Activated CD4-positive, alpha-beta memory T cell treated with anti-CD3 and anti-CD28 coated beads for 36 hours (primary cell): Measurements from ENCODE around the gene RPIA. TPM values are rescaled to one million over a fixed set of nuclear protein-coding genes. Genes with fewer than 3 reads are reported as not detected.

ENCODE experiments used
- CTCF ChIA-PET: fragments of 350-600 bp; sonication (Branson Sonifier 250); formaldehyde crosslinking; loops from one replicate; lab custom pipeline; 2021; ENCODE audit warnings: antibody characterized with exemption, inconsistent platforms; lab: Charles Lee
- POLR2A ChIA-PET: fragments of 350-600 bp; sonication (Branson Sonifier 250); formaldehyde crosslinking; loops from one replicate; lab custom pipeline; 2021; ENCODE audit warnings: antibody characterized with exemption; lab: Charles Lee
- DNase-seq: peaks from one replicate; pipeline ENCODE4 v3.0.0-alpha.2; 2020
- H3K27ac Mint-ChIP-seq: one replicate; pipeline ENCODE4 v1.8.0; 2021; ENCODE audit warnings: mixed read lengths
- H3K27me3 Mint-ChIP-seq: one replicate; pipeline ENCODE4 v1.8.0; 2021; ENCODE audit warnings: mixed read lengths
- H3K36me3 Mint-ChIP-seq: one replicate; pipeline ENCODE4 v1.8.0; 2021; ENCODE audit warnings: mixed read lengths
- H3K4me1 Mint-ChIP-seq: one replicate; pipeline ENCODE4 v1.8.0; 2021; ENCODE audit warnings: low read depth, mixed read lengths
- H3K4me3 Mint-ChIP-seq: one replicate; pipeline ENCODE4 v1.8.0; 2021; ENCODE audit warnings: mild to moderate bottlenecking, mixed read lengths
- H3K9me3 Mint-ChIP-seq: one replicate; pipeline ENCODE4 v1.8.0; 2021; ENCODE audit warnings: mixed read lengths
- intact Hi-C: fragments of 100-400 bp; cut with micrococcal nuclease; formaldehyde crosslinking; loops from one replicate; pipeline ENCODE4 v1.15.1; 2023
- total RNA-seq, 2 experiments: library from RNA; stranded (reverse); gene quantifications; one replicate each; pipeline ENCODE4 v1.2.3, GENCODE V29; 2021

The RPIA gene
- total RNA-seq, 2 experiments from 2014 or later: 50.7 to 52.7 TPM

- ChIA-PET CTCF (interaction anchor here (8.1 kb wide), 1 partner anchor 76 kb away, joined by 175 read pairs; no protein-coding TSS in a partner anchor), POLR2A (no interaction called here)
- Mint-ChIP-seq H3K27me3 (no peaks in the 10 kb centered on the region), H3K36me3 (no peaks in the 10 kb centered on the region), H3K27ac (no peak overlapping the region), H3K4me3 (no peak overlapping the region), H3K4me1 (no peaks in the 10 kb centered on the region), H3K9me3 (no peaks in the 10 kb centered on the region)
- intact Hi-C loops: loop anchor here (5.0 kb wide), 1 partner anchor 39 kb away; the partner anchor contains the start of gene EIF2AK3
- no peak for DNase-seq
These were observed 24.9 kb upstream of the RPIA start for GRCh38 chr2:88666576-88666975.

- Mint-ChIP-seq H3K9me3 (no peaks in the 10 kb centered on the region), H3K4me3 (no peak overlapping the region), H3K27ac (no peak overlapping the region), H3K4me1 (no peaks in the 10 kb centered on the region), H3K27me3 (no peaks in the 10 kb centered on the region), H3K36me3 (no peaks in the 10 kb centered on the region)
- intact Hi-C loops: loop anchor here (5.0 kb wide), 1 partner anchor 40 kb away; the partner anchor contains the start of gene EIF2AK3
- ChIA-PET POLR2A (no interaction called here), CTCF (interaction anchor here (1.1 to 8.1 kb wide), 4 partner anchors 9 to 77 kb away, joined by 3 to 175 read pairs (median 5); no protein-coding TSS in a partner anchor)
- no peak for DNase-seq
These were observed 24.3 kb upstream of the RPIA start for GRCh38 chr2:88667219-88667618.

DNA sequence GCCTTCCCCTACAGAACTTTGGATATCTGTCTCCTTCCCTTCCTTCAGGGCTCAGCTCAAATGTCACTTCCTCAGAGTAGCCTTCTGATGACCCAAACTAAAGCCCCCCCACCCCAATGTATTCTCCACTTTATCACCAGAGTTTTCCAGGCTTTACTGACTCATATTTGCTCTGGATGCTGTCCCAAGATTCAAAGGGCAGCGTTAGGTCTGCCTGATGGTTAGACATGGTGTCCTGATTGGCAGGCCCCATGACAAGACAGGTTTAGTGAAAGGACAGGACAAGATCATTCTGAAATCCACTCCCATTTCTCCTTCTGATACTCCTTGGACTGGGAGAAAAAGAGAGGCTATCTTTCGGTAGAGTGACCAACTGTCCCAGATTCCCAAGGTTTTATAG lies 22.6 kb upstream of the RPIA start:
- Mint-ChIP-seq H3K4me3 (no peak overlapping the region), H3K36me3 (no peaks in the 10 kb centered on the region), H3K4me1 (no peaks in the 10 kb centered on the region), H3K27me3 (no peaks in the 10 kb centered on the region), H3K27ac (no peak overlapping the region), H3K9me3 (no peaks in the 10 kb centered on the region)
- ChIA-PET CTCF (interaction anchor here (0.9 to 8.1 kb wide), 16 partner anchors 12 to 85 kb away, joined by 3 to 175 read pairs (median 5); partner anchors contain the start of gene EIF2AK3), POLR2A (no interaction called here)
- DNase-seq: no peak
- intact Hi-C loops: loop anchor here (1.0 to 5.0 kb wide), 2 partner anchors 42 to 78 kb away; partner anchors contain the start of gene EIF2AK3

GRCh38 chr2:88669482-88670214 lies 21.8 kb upstream of the RPIA start:
- H3K4me1 Mint-ChIP-seq: no peaks in the 10 kb centered on the region
- no peak overlapping the region for H3K27ac Mint-ChIP-seq
- CTCF ChIA-PET: interaction anchor here (0.6 to 8.1 kb wide), 20 partner anchors 8 to 95 kb away, joined by 3 to 175 read pairs (median 4); partner anchors contain the start of gene EIF2AK3
- POLR2A ChIA-PET: no interaction called here
- no peaks in the 10 kb centered on the region for H3K36me3 Mint-ChIP-seq
- no peaks in the 10 kb centered on the region for H3K9me3 Mint-ChIP-seq
- H3K27me3 Mint-ChIP-seq: no peaks in the 10 kb centered on the region
- H3K4me3 Mint-ChIP-seq: no peak overlapping the region
- intact Hi-C loops: loop anchor here (1.0 to 10.0 kb wide), 4 partner anchors 42 to 475 kb away; partner anchors contain the start of gene EIF2AK3
- peak; percentile 30 for DNase-seq

DNA sequence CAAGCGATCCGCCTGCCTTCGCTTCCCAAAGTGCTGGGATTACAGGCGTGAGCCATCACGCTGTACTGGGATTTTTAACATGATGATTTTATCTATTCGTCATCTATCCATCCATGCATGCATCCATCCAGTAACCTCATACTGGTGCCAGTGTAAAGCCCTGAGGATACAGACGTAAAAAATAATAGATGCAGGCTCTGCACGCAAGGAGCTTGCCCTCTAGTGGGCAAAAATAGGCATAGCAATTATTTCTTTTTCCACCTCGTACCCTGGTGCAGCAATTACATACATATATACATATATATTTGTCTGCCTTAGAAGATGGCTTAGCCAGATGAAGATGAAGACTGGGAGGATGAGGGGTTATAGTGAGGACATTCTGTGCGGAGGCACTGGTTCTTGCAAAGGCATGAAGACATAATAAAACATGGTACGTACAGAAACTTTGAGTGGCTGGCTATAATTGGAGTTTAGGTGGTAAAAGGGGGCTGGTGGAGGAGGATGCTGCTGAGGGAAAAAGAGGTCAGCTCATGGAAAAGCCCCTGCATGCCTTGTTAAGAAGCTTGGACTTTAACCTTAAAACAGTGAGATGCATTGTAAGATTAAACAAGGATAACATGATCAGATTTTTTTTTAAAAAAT lies 19.6 kb upstream of the RPIA start:
- H3K27ac Mint-ChIP-seq: no peak overlapping the region
- H3K36me3 Mint-ChIP-seq: no peaks in the 10 kb centered on the region
- intact Hi-C loops: loop anchor here (2.0 to 10.0 kb wide), 2 partner anchors 321 to 477 kb away; no protein-coding TSS in a partner anchor
- CTCF ChIA-PET: interaction anchor here (0.6 to 8.1 kb wide), 35 partner anchors 8 to 611 kb away, joined by 3 to 175 read pairs (median 5); no protein-coding TSS in a partner anchor
- H3K4me1 Mint-ChIP-seq: no peaks in the 10 kb centered on the region
- POLR2A ChIA-PET: no interaction called here
- H3K9me3 Mint-ChIP-seq: no peaks in the 10 kb centered on the region
- H3K27me3 Mint-ChIP-seq: no peaks in the 10 kb centered on the region
- no peak overlapping the region for H3K4me3 Mint-ChIP-seq
- DNase-seq: peak; percentile 11

DNA sequence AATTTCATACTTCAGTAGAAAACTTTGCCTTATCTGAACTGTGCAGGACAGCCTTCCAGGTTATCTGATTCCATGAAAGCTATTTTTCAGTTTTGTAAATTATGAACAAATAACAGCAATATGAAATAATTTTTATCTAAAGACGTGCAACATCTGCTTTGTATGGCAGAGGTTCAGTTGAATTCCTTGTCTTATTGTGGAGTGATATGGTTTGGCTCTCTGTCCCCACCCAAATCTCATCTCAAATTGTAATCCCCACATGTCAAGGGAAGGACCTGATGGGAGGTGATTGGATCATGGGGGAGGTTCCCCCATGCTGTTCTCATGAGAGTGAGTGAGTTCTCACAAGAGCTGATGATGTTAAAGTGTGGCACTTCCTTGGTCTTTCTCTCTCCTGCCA lies 18.1 kb upstream of the RPIA start:
- Mint-ChIP-seq H3K4me1 (no peaks in the 10 kb centered on the region), H3K9me3 (no peaks in the 10 kb centered on the region), H3K4me3 (no peak overlapping the region), H3K36me3 (no peaks in the 10 kb centered on the region), H3K27ac (no peak overlapping the region), H3K27me3 (no peaks in the 10 kb centered on the region)
- CTCF ChIA-PET: interaction anchor here (0.6 to 8.1 kb wide), 7 partner anchors 9 to 83 kb away, joined by 3 to 175 read pairs (median 4); no protein-coding TSS in a partner anchor
- no peak for DNase-seq
- POLR2A ChIA-PET: interaction anchor here (0.6 kb wide), 1 partner anchor 21 kb away, joined by 4 read pairs; no protein-coding TSS in a partner anchor
- intact Hi-C loops: loop anchor here (10.0 kb wide), 1 partner anchor 479 kb away; no protein-coding TSS in a partner anchor

DNA sequence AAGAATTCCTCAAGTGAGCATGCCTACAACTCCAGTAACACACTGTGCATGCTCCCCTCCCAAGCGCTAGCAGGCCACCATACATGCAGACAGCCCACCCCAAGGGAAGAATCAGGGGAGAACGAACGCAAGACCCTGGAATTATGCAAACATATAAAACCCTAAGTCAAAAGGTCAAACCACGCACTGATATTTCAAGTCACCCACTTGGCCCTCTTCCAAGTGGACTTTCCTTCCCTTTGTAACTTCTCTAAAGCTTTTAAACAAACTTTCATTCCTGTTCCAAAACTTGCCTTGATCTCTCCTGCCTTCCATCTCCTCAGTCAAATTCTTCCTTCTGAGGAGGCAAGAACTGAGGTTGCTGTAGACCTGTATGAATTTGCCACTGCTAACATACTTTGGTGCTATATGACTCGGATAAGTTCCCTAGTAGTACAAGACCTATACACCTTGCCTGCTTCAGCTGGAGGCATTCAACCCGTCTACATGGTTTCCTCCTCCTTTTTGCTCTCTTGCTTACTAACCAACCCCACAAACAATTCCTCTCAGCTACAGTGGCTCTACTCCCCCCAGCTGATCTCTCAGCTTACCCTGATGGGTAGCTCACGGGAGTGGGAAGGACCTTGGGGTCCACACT lies 11.1 kb upstream of the RPIA start:
- DNase-seq: no peak
- CTCF ChIA-PET: interaction anchor here (1.5 to 2.5 kb wide), 3 partner anchors 9 to 89 kb away, joined by 6 to 9 read pairs (median 6); no protein-coding TSS in a partner anchor
- Mint-ChIP-seq H3K4me3 (no peak overlapping the region), H3K36me3 (peaks cover 14% of the 10 kb centered on the region), H3K4me1 (no peaks in the 10 kb centered on the region), H3K27me3 (no peaks in the 10 kb centered on the region), H3K9me3 (peaks cover 15% of the 10 kb centered on the region), H3K27ac (no peak overlapping the region)
- POLR2A ChIA-PET: no interaction called here
- intact Hi-C loops: no loop called here

DNA sequence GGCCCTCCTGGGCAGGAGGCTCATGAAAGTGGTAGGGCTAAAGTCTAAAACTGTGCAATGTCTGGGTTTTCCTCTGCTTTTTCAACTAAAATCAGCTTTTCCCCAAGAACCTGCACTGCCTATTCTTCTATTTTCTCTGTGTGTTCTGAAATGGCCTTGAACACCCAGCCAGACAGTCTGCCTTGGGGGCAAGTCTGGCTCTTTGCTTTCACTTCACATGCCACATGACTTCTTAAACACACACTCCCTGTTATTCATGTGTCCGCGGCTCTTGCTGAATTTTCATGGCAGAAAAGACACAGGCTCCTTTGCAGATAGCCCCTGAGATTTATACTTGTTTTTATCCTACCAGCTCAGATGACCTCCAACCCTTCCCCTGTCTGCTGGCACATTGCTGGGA lies 10.6 kb upstream of the RPIA start:
- no peak overlapping the region for H3K27ac Mint-ChIP-seq
- H3K36me3 Mint-ChIP-seq: peaks cover 14% of the 10 kb centered on the region
- DNase-seq: no peak
- H3K9me3 Mint-ChIP-seq: peaks cover 15% of the 10 kb centered on the region
- H3K4me3 Mint-ChIP-seq: no peak overlapping the region
- no peaks in the 10 kb centered on the region for H3K27me3 Mint-ChIP-seq
- intact Hi-C loops: no loop called here
- no peaks in the 10 kb centered on the region for H3K4me1 Mint-ChIP-seq
- POLR2A ChIA-PET: no interaction called here
- CTCF ChIA-PET: interaction anchor here (1.9 to 2.5 kb wide), 2 partner anchors 9 to 13 kb away, joined by 6 to 9 read pairs; no protein-coding TSS in a partner anchor

GRCh38 chr2:88683160-88684021 lies 8.1 kb upstream of the RPIA start:
- peaks cover 22% of the 10 kb centered on the region for H3K36me3 Mint-ChIP-seq
- no peaks in the 10 kb centered on the region for H3K4me1 Mint-ChIP-seq
- no peaks in the 10 kb centered on the region for H3K27me3 Mint-ChIP-seq
- H3K9me3 Mint-ChIP-seq: peaks cover 15% of the 10 kb centered on the region
- no peak for DNase-seq
- intact Hi-C loops: no loop called here
- H3K4me3 Mint-ChIP-seq: no peak overlapping the region
- ChIA-PET POLR2A (no interaction called here), CTCF (interaction anchor here (1.4 kb wide), 1 partner anchor 12 kb away, joined by 5 read pairs; no protein-coding TSS in a partner anchor)
- no peak overlapping the region for H3K27ac Mint-ChIP-seq

- H3K36me3 Mint-ChIP-seq: peaks cover 22% of the 10 kb centered on the region
These were observed 7.0 kb upstream of the RPIA start for GRCh38 chr2:88684519-88684918.

GRCh38 chr2:88686320-88686719 lies 5.2 kb upstream of the RPIA start:
- ChIA-PET CTCF (interaction anchor here (1.4 to 1.8 kb wide), 2 partner anchors 15 to 17 kb away, joined by 4 to 6 read pairs; no protein-coding TSS in a partner anchor), POLR2A (no interaction called here)
- H3K4me3 Mint-ChIP-seq: no peak overlapping the region
- peaks cover 15% of the 10 kb centered on the region for H3K9me3 Mint-ChIP-seq
- H3K4me1 Mint-ChIP-seq: peaks cover 16% of the 10 kb centered on the region
- no peak for DNase-seq
- H3K27ac Mint-ChIP-seq: no peak overlapping the region
- peaks cover 22% of the 10 kb centered on the region for H3K36me3 Mint-ChIP-seq
- intact Hi-C loops: no loop called here
- no peaks in the 10 kb centered on the region for H3K27me3 Mint-ChIP-seq

More at GRCh38 chr2:88684519-88684918, 7.0 kb upstream of the RPIA start:
- Mint-ChIP-seq H3K27ac (no peak overlapping the region), H3K4me3 (no peak overlapping the region), H3K9me3 (peaks cover 15% of the 10 kb centered on the region), H3K4me1 (peaks cover 2% of the 10 kb centered on the region), H3K27me3 (no peaks in the 10 kb centered on the region)
- POLR2A ChIA-PET: no interaction called here
- CTCF ChIA-PET: interaction anchor here (0.6 to 1.4 kb wide), 2 partner anchors 13 to 24 kb away, joined by 3 to 5 read pairs; no protein-coding TSS in a partner anchor
- intact Hi-C loops: no loop called here
- DNase-seq: no peak
